ENCODE results near the gene CASQ2. TPM values are rescaled to one million over a fixed set of nuclear protein-coding genes. Genes with fewer than 3 reads are reported as not detected.

Gene CASQ2
- total and polyA plus RNA-seq, 9 of the 15 experiments (the other 6 are each of a cell fraction or from before 2014, with no cell fraction given) = not detected

- TF ChIP-seq ZNF592 (IDR thresholded peaks at IDR 0.05) (no peak), RBM15 (IDR thresholded peaks at IDR 0.05; ENCODE audit: insufficient read depth, low read length) (no peak)
Measured at GRCh38 chr1:115794976-115795639, 26.6 kb upstream of the CASQ2 start (continued).

GRCh38 chr1:115793162-115793561 lies 24.6 kb upstream of the CASQ2 start:
- intact Hi-C loops (cut with micrococcal nuclease) (no loop called here), in situ Hi-C loops (cut with MboI) (no loop called here)
- Histone ChIP-seq H3K4me3 (no peak overlapping the region), H3K36me3 (ENCODE audit: control insufficient read depth, insufficient read depth, low read length) (no peaks in the 10 kb centered on the region), H3K27me3 (ENCODE audit: control insufficient read depth in 2 of 2, insufficient read depth in 2 of 2, low read length in 2 of 2) (peaks cover 0 to 9% of the 10 kb centered on the region in 2 experiments; a peak in 2 of 5 replicates), H3K79me2 (ENCODE audit: control insufficient read depth, insufficient read depth, low read length) (no peaks in the 10 kb centered on the region), H4K20me1 (replicated peaks; ENCODE audit: control insufficient read depth, insufficient read depth, low read length) (no peaks in the 10 kb centered on the region), H3K27ac (ENCODE audit: extremely low read depth, low read depth, low read length) (no peak overlapping the region), H3K4me2 (ENCODE audit: insufficient read depth, low read length) (no peak overlapping the region), H2AFZ (ENCODE audit: low read depth, low read length) (no peak overlapping the region), H3K9me1 (ENCODE audit: control insufficient read depth, insufficient read depth, low read length) (no peaks in the 10 kb centered on the region), H3K9me3 (replicated peaks; ENCODE audit: control insufficient read depth, insufficient read depth, low read depth, low read length) (no peaks in the 10 kb centered on the region), H3K4me1 (replicated peaks in 1 of 2; ENCODE audit: control insufficient read depth in 2 of 2, insufficient read depth in 2 of 2, low read length in 2 of 2) (no peaks in the 10 kb centered on the region), H3K9ac (ENCODE audit: insufficient read depth in 1 of 2, low read depth in 2 of 2, low read length in 2 of 2) (no peak overlapping the region)
- DNase-seq (ENCODE audit: extremely low read depth in 1 of 4, low spot score in 3 of 4) (no peak), FAIRE-seq (no peak), ATAC-seq (peak; percentile 46; the same call in 1 of the 3 replicates)
- CTCF ChIA-PET (ENCODE audit: low intra/inter-chr PET ratio) = no interaction called here
- no peak for TF ChIP-seq TAF1 (IDR thresholded peaks at IDR 0.05; ENCODE audit: control insufficient read depth, extremely low read depth, insufficient read depth, low read length, severe bottlenecking)
- TF ChIP-seq NEUROD1 (IDR thresholded peaks at IDR 0.05; ENCODE audit: borderline replicate concordance, low read depth, low read length, partially characterized antibody) = no peak
- peak; percentile 53 for TF ChIP-seq CBFA2T2 (conservative IDR thresholded peaks at IDR 0.05)
- TF ChIP-seq BCL6 (CRISPR knock-in tag; IDR thresholded peaks at IDR 0.05) = no peak
- peak; percentile 57 for TF ChIP-seq CBFA2T3 (IDR thresholded peaks at IDR 0.05)
- TF ChIP-seq BCOR (IDR thresholded peaks at IDR 0.05) = no peak
- TF ChIP-seq ZNF133 (CRISPR knock-in tag; IDR thresholded peaks at IDR 0.05) = no peak
- 0 out of 2 replicates have a peak, but pooled peaks have one; percentile 12 for TF ChIP-seq SMAD4 (CRISPR knock-in tag; conservative IDR thresholded peaks at IDR 0.05)
- peak; percentile 26; the same call in 1 of the 2 replicates for TF ChIP-seq ZKSCAN8 (CRISPR knock-in tag; IDR thresholded peaks at IDR 0.05)
- TF ChIP-seq TAF9B (IDR thresholded peaks at IDR 0.05; ENCODE audit: partially characterized antibody) = no peak
- peak; percentile 42; the same call in 1 of the 2 replicates for TF ChIP-seq TAL1 (IDR thresholded peaks at IDR 0.05)
- no peak for TF ChIP-seq E2F5 (CRISPR knock-in tag; IDR thresholded peaks at IDR 0.05)
- POLR2A ChIA-PET = interaction anchor here (1.1 kb wide), 1 partner anchor 10 kb away, joined by 4 read pairs; no protein-coding TSS in a partner anchor
- 0% methylated on average over 8 of the region's 9 CpGs for WGBS (ENCODE audit: insufficient coverage, low coverage, missing lambda C conversion rate)
- BruUV-seq (replicated peaks) = no TSS peak

Measured in K562 (cell line).